ENCODE measurements around the gene KCNJ14.

KCNJ14 gene

GRCh38 chr19:48489608-48490216, 34.3 kb downstream of the KCNJ14 start:
- peak; percentile 73 to 76 for DNase-seq

DNA sequence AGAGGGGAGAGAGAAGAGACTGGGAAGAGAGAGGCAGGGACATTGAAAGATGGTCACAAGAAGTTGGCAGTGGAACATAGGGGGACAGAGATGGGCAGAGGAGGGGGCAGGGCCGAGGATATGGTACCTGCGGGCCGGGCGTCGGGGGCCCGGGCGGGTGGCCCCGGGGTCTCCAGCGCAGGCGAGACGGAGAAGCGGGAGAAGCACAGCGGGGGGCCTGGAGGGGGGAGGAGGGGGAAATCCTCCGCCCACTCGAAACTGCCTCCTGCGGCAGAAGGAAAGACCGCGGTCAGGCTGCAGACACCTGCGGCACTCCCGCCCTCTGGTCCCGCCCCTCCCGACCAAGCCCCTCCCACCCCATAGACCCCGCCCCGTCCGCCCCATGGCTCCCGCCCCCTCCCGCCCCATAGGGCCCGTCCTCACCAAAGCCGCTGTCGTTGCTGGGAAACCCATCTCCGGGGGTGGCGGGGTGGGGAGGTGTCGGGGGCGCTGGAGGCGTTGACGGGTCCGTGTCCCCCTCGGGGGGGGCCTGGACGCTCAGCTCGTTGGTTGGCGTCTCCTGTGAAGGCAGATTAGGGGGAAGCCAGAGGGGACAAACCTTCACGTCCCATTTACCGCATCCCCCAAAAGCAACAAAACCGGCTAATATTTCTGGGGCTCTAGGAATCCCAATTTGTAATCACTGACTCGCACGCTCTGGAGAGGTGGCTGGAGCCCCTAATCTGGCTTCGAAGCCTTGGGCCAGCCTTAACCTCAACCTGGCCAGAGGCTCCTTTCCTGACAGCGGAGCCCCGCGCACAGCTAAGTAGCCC, 35.8 kb downstream of the KCNJ14 start:
- no peak for DNase-seq

DNA sequence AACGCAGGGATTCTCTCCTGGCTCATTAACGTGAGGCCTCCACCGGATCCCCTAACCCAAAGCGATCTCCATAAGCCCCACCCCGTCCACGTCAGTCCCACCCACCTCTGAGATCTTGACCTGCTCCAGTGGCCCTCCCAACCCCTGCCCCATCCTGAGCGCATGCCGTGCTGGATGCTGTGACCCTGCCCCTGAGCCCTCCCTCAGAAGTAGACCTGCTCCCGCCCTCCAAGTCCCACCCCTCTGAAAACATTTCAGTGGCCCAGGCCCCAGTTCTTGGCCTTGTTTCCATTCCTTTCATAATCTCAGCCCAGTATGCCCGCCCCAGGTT, 36.4 kb downstream of the KCNJ14 start:
- DNase-seq, result no peak

- DNase-seq, result peak; percentile 96 to 97
Measured at GRCh38 chr19:48492925-48493717, 37.7 kb downstream of the KCNJ14 start.

DNA sequence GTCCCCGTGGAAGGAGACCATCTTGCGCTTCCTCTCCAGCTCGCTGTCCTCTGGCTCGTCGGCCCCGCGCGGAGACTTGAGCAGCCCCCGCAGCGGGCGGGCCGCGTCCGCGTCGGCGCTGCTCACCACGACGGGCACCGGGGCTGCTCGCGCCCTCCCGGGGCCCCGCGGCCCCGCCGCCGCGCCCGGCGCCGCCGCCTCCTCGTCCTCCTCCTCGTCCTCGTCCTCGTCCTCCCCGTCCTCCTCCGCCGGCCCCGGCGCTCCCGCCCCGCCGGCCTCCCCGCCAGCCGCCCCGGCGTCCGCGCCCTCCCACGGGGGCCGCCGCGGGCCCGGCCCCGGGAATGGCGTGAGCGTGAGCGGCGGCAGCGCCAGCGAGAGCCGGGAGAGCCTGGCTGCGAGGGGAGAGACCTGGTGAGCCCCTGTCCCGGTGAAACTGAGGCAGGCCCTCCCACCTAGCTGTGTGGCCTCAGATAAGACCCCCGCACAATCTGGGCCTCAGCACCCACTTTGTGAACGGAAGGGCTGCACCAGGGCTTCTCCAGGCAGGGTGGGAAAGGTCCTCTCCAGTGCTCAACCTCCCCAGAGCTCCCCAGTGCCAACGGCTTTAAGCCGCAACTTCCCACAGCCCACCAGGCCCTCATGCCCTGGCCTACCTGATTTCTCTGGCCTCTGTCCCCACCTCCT, 38.5 kb downstream of the KCNJ14 start:
- no peak for DNase-seq

- peak; percentile 68 to 69 for DNase-seq
Measured at GRCh38 chr19:48495396-48495795, 40.0 kb downstream of the KCNJ14 start.

GRCh38 chr19:48496959-48497727, 41.8 kb downstream of the KCNJ14 start:
- DNase-seq, result no peak

DNA sequence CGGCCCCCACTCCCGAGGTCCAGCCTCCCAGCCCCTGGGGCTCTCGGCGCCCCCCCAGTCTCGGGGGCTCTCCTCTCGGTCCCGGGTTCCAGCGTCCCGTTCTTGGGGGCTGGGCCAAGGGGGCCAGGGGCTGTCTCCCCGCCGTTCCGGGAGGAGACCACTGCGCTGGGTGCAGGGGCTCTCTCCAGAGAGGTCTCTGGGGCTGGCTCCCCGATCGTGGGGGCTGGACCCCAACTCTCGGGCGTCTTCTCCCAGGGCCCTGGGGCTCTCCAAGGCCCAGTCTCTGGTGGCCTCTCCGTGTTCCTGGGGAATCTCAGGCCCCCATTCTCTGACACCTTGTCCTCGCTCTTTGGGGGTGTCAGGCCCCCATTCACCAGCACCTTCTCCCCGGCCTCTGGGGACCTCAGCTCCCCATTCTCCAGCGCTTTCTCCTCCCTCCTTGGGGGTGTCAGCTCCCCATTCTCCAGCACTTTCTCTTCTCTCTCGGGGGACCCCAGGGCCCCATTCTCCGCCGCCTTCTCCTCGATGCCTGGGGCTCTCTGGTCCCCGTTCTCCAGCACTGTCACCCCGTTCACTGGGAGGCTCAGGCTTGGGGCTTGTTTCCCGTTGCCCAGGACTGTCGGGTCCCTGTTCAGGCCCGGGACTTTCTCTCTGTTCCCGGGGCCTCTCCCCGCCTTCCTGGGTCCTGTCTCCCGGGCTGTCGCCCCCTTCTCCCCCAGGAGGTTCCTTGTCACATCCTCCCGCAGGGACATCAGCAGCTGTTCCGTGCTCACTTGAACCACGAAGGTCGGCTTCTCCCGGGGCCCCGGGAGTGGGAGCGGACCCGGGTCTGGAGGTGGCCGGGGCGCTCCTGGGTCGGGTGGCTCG, 42.6 kb downstream of the KCNJ14 start:
- DNase-seq, result no peak

DNA sequence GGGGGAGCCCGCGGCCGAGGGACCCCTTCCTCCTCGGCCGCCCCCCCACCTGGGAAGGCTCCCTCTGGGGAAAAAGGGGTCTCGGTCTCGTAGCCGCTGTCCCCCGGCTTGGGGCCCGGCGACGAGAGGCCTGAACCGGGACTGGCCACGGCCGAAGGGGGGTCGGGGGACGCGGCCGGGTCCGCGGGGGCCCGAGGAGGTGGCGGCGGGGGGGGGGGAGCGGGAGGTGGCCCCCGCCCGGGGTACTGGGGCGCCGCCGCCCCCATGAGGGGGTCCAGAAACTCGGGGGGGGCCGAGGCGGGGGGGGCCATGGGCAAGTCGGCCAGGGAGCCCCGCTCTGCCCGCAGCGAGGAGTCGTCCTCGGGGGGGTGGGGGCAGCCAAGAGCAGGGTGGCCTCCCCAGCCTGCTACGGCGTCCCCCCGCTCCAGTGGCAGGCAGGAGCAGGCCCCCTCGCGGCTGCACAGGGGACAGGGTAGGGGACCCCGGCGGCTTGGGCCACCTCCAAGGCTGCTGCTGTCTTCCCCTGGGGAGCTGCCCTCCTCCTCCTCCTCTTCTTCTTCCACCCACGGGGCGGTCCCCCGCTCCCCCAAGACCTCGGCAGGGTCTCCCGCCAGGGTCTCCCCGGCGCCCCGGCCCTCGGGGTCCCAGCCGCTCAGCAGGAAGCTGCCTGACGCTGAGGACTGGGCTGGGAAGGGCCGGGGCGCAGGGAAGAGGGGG, 43.4 kb downstream of the KCNJ14 start:
- no peak for DNase-seq

DNA sequence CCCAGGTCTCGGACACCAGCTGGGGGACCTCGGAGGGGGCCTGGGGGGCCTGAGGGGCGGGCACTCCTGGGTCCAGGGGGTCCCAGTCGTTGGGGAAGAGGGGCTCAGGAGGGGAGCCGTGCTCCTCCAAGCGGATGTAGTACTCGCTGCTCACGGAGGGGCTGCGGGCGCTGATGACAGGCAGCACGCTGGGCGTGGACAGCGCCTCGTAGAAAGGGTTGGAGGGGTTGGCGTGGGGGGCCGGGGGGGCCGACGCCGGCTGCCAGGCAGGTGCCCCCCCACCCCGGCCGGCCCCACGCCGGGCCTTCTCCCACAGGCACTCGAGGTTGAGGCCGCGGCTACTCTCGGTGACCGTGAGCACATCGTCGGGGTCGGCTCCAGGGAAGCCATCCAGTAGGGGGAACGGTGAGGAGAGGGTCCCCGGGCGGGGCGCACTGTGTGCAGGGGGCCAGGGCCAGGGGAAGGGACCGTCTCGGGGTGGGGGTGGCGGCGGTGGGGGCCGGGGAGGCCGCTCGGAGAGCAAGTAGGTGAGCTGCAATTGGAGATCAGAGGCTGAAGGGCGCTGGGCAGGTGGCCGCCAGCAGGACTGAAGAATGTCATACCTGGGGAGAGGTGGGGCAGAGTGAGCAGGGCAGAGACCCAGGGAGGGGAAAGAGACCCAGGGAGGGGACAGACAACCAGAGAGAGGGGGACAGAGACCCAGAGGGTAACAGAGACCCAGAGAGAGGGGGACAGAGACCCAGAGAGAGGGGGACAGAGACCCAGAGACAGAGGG, 44.1 kb downstream of the KCNJ14 start:
- no peak for DNase-seq

- DNase-seq, result no peak
Measured at GRCh38 chr19:48500830-48501493, 45.6 kb downstream of the KCNJ14 start.

DNA sequence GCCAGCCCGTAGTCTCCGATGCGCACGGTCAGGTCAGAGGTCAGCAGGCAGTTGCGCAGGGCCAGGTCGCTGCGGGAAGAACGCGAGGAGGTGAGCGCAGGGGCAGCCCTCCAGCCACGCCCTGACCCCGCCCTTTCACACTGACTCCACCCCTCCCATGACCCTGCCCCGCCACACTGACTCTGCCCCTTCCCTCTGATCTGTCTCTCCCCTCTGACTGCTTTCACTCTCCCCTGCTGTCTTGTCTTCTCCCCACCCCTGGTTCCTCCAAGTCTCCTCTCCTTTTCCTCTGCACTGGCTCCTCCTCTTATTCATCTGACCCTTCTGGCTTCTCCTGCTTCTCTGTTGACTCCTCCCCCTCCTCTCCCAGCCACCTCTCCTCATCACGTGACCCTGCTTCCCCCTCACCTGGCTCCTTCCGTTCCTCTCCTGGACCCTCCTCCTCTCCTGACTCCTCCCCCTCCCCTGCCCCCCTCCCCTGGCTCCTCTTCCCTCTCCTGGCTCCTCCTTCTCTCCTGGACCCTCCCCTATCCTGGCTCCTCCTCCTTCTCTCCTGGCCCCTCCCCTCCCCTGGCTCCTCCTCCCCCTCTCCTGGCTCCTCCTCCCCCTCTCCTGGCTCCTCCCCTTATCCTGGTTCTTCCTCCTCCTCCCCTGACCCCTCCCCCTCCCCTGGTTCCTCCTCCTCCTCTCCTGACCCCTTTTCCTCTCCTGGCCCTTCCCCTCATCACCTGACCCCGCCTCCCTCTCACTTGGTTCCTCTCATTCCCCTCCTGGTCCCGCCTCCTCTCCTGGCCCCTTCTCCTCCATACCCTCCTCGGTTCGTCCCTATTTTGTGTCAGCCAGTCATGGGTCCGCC, 46.3 kb downstream of the KCNJ14 start:
- peak; percentile 61 to 70 for DNase-seq

DNA sequence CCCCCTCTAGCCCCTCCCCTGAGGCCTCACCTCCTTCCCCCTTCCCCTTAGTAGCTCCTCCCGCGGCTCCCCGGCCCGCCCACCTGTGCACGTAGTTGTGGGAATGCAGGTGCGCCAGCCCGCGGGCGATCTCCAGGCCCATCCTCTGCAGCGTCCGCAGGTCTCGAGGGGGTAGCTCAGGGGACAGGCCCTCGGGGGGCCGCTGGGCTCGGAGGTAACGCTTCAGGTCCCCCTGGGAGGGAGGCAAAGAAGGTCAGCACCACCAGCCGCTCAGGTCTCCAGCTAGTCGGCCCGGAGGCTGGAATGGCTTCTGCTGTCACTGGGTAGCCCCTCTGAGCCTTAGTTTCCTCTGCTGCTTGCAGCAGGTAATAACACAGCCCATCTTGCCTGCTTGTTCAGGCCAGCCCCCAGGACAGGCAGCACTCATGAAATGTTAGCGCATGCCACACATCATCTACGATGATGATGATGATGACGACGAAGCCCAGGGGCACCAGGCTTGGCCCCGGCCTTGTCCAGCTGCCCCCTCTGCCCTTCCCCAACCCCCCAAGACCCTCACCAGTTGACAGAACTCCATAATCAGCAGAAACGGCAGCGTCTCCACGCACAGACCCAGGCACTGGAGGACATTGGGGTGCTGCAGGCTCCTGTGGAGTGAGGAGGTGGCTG, 47.1 kb downstream of the KCNJ14 start:
- no peak for DNase-seq

DNA sequence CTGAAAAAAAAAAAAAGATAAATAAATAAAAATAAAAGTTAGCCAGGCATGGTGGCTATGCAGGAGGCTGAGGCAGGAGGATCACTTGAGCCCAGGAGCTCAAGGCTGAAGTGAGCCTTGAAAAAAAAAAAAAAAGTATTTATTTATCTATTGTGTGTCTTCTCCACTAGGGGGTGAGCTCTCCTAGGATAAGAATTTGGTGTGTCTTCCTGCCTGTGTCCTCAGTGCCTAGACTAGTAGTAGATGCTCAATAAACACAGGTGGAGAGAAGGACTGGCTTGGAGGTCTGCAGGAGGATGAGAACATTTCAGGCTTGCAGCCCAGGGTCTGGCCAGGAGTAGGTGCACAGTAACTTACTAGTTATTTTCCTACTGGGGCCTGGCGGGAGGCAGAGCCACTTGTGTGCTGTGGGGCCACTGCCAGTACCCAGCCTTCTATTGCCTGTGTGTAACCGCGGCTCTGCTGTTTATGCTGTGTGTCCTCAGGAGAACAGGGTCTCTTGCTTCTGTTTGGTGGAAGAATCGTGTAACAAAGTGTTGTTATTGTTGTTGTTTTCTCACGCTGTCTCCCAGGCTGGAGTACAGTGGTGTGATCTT, 50.9 kb downstream of the KCNJ14 start:
- peak; percentile 55 to 68 for DNase-seq

- no peak for DNase-seq
Measured at GRCh38 chr19:48507911-48508439, 52.6 kb downstream of the KCNJ14 start.

DNA sequence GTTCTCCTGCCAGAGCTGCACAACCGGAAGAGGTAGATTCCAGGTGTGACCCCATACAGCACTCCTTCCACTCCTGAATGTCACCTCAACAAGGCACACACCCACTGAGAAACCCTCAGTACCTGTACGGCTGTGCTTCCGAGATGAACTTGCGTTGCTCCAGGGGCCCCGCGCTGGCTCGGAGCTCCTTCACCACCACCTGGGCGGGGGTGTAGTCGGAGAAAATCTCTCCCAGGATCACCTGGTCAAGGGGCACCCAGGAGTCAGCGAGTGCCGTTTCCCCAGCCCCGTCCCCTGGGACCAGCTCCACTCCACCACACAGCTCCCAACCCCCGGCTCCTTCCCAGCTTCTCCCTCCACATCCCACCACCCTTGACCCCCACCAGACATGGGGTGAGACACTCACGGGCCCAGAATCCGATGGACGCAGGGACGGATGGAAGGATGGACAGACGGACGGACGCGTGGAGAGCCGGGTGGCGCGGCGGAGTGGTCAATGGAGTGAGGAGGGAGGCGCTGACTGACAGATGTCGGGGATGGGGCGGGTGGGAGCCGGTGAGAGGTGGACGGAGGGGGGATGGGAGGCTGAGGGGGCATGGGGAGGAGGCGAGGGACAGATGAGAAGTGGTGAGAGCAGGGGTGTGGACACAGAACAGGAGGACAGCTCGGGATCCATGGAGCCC, 53.5 kb downstream of the KCNJ14 start:
- no peak for DNase-seq
